Measurements from ENCODE around the gene CPNE7.

CPNE7 gene

GRCh38 chr16:89556750-89557689 lies 18.5 kb upstream of the CPNE7 start:
- Histone ChIP-seq H3K4me2 (ENCODE audit: low read depth, low read length, poor library complexity, severe bottlenecking) (no peak overlapping the region), H2AFZ (ENCODE audit: low read length) (no peak overlapping the region), H3K36me3 (ENCODE audit: insufficient read depth, low read length) (peaks cover 6% of the 10 kb centered on the region; the same call in 1 of the 2 replicates), H3K9ac (ENCODE audit: low read depth, low read length, poor library complexity, severe bottlenecking) (no peak overlapping the region), H3K4me1 (ENCODE audit: insufficient read depth, low read length, poor library complexity, severe bottlenecking) (peaks cover 3% of the 10 kb centered on the region), H3K4me3 (ENCODE audit: low read length, poor library complexity, severe bottlenecking) (no peak overlapping the region), H3F3A (ENCODE audit: low read depth) (no peaks in the 10 kb centered on the region), H4K20me1 (ENCODE audit: insufficient read depth, low read length, poor library complexity, severe bottlenecking) (peaks cover 13% of the 10 kb centered on the region), H3K27me3 (ENCODE audit: insufficient read depth, low read length, poor library complexity, severe bottlenecking) (peaks cover 11% of the 10 kb centered on the region), H3K9me3 (ENCODE audit: insufficient read depth, low read depth, low read length) (no peaks in the 10 kb centered on the region), H3K9me2 (replicated peaks; ENCODE audit: low read depth, low read length) (no peaks in the 10 kb centered on the region), H3K79me2 (ENCODE audit: insufficient read depth, low read length) (peaks cover 16% of the 10 kb centered on the region)
- no peak for TF ChIP-seq EZH2phosphoT487 (IDR thresholded peaks at IDR 0.05; ENCODE audit: borderline replicate concordance)
- peak; percentile 66 for TF ChIP-seq CTCF (conservative IDR thresholded peaks at IDR 0.05; ENCODE audit: low read length)

- H3K4me3 ChIP-seq (ENCODE audit: low read length, poor library complexity, severe bottlenecking), result no peak overlapping the region
- no peak overlapping the region for H2AFZ ChIP-seq (ENCODE audit: low read length)
- TF ChIP-seq CTCF (conservative IDR thresholded peaks at IDR 0.05; ENCODE audit: low read length) (no peak), EZH2phosphoT487 (IDR thresholded peaks at IDR 0.05; ENCODE audit: borderline replicate concordance) (no peak)
- peaks cover 11% of the 10 kb centered on the region for H3K27me3 ChIP-seq (ENCODE audit: insufficient read depth, low read length, poor library complexity, severe bottlenecking)
- H3K9me3 ChIP-seq (ENCODE audit: insufficient read depth, low read depth, low read length), result no peaks in the 10 kb centered on the region
- peaks cover 12% of the 10 kb centered on the region; the same call in 1 of the 2 replicates for H3K36me3 ChIP-seq (ENCODE audit: insufficient read depth, low read length)
- H3K79me2 ChIP-seq (ENCODE audit: insufficient read depth, low read length), result peaks cover 24% of the 10 kb centered on the region
- H4K20me1 ChIP-seq (ENCODE audit: insufficient read depth, low read length, poor library complexity, severe bottlenecking), result peaks cover 22% of the 10 kb centered on the region
- no peak overlapping the region for H3K4me2 ChIP-seq (ENCODE audit: low read depth, low read length, poor library complexity, severe bottlenecking)
- no peaks in the 10 kb centered on the region for H3F3A ChIP-seq (ENCODE audit: low read depth)
- H3K9me2 ChIP-seq (replicated peaks; ENCODE audit: low read depth, low read length), result no peaks in the 10 kb centered on the region
- H3K4me1 ChIP-seq (ENCODE audit: insufficient read depth, low read length, poor library complexity, severe bottlenecking), result peaks cover 8% of the 10 kb centered on the region
- no peak overlapping the region for H3K9ac ChIP-seq (ENCODE audit: low read depth, low read length, poor library complexity, severe bottlenecking)
These were observed 17.7 kb upstream of the CPNE7 start for GRCh38 chr16:89557690-89558490.

- Histone ChIP-seq H3K9me3 (ENCODE audit: insufficient read depth, low read depth, low read length) (no peaks in the 10 kb centered on the region), H4K20me1 (ENCODE audit: insufficient read depth, low read length, poor library complexity, severe bottlenecking) (peaks cover 47% of the 10 kb centered on the region), H3K4me3 (ENCODE audit: low read length, poor library complexity, severe bottlenecking) (peak within 1 kb of the TSS; percentile 83), H3K4me2 (ENCODE audit: low read depth, low read length, poor library complexity, severe bottlenecking) (peak within 1 kb of the TSS; percentile 95), H3K27me3 (ENCODE audit: insufficient read depth, low read length, poor library complexity, severe bottlenecking) (peaks cover 11% of the 10 kb centered on the region), H3K9ac (ENCODE audit: low read depth, low read length, poor library complexity, severe bottlenecking) (peak within 1 kb of the TSS; percentile 95), H3F3A (ENCODE audit: low read depth) (no peaks in the 10 kb centered on the region), H3K79me2 (ENCODE audit: insufficient read depth, low read length) (peaks cover 50% of the 10 kb centered on the region), H3K9me2 (replicated peaks; ENCODE audit: low read depth, low read length) (no peaks in the 10 kb centered on the region), H3K4me1 (ENCODE audit: insufficient read depth, low read length, poor library complexity, severe bottlenecking) (peaks cover 8% of the 10 kb centered on the region), H3K36me3 (ENCODE audit: insufficient read depth, low read length) (peaks cover 33% of the 10 kb centered on the region; the same call in 1 of the 2 replicates), H2AFZ (ENCODE audit: low read length) (peak within 1 kb of the TSS; percentile 78)
- TF ChIP-seq CTCF (conservative IDR thresholded peaks at IDR 0.05; ENCODE audit: low read length) (no peak), EZH2phosphoT487 (IDR thresholded peaks at IDR 0.05; ENCODE audit: borderline replicate concordance) (no peak)
These were observed 15.0 kb upstream of the CPNE7 start, which contains the start of gene RPL13 for GRCh38 chr16:89560378-89561141. Gene RPL13 (plus strand): TSS chr16:89560682. CDS start chr16:89560960, 278 bp downstream.
